NCI-H460 (cell line): ENCODE data around the gene ADH1B. TPM values are rescaled to one million over a fixed set of nuclear protein-coding genes. Genes with fewer than 3 reads are reported as not detected.

Source experiments
- total RNA-seq: library from RNA; depleted of rRNA; stranded (reverse); fragments of >200 nt; shearing (Covaris generic); gene quantifications from 2 replicates; pipeline ENCODE4 v1.2.3, GENCODE V29; 2014; rRNA removed

Gene ADH1B
- total RNA-seq, 1 experiment from 2014 or later, result not detected

Other genes with a start within 250 kb of the ADH1B start
- 92.4 and 92.9 TPM in 2 replicates for gene ADH5, start 232.6 kb downstream of the ADH1B start, total RNA-seq
- gene ADH4, start 177.1 kb downstream of the ADH1B start, total RNA-seq, result not detected in 2 replicates
- gene ADH6, start 102.2 kb downstream of the ADH1B start, total RNA-seq, result not detected in 2 replicates
- not detected in 2 replicates for gene ADH1A, start 30.4 kb downstream of the ADH1B start, total RNA-seq
- gene ADH1C, start 31.3 kb upstream of the ADH1B start, total RNA-seq, result not detected in 2 replicates
- not detected in 2 replicates for gene ADH7, start 113.9 kb upstream of the ADH1B start, total RNA-seq
- 0.10 TPM in 1 of 2 replicates, not detected in the other for gene C4orf17, start 189.6 kb upstream of the ADH1B start, total RNA-seq
- gene TRMT10A, start 242.6 kb upstream of the ADH1B start, total RNA-seq, result 9.0 and 13.0 TPM in 2 replicates